Endometrial microvascular endothelial cells (primary cell): ENCODE measurements around the gene PRSS37. TPM values are rescaled to one million over a fixed set of nuclear protein-coding genes. Genes with fewer than 3 reads are reported as not detected.
"Not testable (repeated sequence)": the region's sequence is repeated elsewhere in the genome, so short reads cannot be mapped to it uniquely, and the experiment has no call there.

Source experiments
- in situ Hi-C: cut with HindIII; loops from 2 replicates; pipeline ENCODE4 v1.10.0; 2017; ENCODE audit warnings: low sequenced_read_pairs, low pct_unique_long_range_greater_than_20kb; ENCODE audit errors: inconsistent ontology term
- total RNA-seq: library from RNA; depleted of rRNA; stranded (reverse); fragments of >200 nt; gene quantifications from one replicate; pipeline ENCODE4 v1.2.3, GENCODE V29; 2015; ENCODE audit errors: inconsistent ontology term

The PRSS37 gene, protein sequence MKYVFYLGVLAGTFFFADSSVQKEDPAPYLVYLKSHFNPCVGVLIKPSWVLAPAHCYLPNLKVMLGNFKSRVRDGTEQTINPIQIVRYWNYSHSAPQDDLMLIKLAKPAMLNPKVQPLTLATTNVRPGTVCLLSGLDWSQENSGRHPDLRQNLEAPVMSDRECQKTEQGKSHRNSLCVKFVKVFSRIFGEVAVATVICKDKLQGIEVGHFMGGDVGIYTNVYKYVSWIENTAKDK
- not detected for total RNA-seq

DNA sequence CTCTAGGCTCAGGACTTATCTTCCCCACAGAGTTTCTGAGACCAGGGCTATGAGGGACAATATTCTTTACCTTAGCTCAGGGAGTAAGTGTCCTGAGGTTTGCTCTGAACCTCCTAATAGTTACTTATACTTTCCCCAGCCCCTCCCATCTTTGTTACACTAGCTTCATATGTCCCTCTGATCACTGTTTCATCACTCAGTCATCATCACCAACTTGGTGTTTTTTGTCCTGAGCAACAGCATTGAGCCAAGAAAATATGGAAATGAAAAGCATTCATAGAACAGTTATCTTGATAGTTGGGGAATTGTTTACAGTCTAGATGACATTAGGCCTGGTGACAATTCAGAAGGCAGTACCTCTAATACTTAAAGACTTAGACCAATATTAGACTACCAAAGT is at the start of gene PRSS37:
Gene PRSS37 (minus strand): TSS at position 101 of the 400 bp plus-strand sequence. CDS start 436 bp downstream, outside the sequence.
- in situ Hi-C loops = no loop called here

DNA sequence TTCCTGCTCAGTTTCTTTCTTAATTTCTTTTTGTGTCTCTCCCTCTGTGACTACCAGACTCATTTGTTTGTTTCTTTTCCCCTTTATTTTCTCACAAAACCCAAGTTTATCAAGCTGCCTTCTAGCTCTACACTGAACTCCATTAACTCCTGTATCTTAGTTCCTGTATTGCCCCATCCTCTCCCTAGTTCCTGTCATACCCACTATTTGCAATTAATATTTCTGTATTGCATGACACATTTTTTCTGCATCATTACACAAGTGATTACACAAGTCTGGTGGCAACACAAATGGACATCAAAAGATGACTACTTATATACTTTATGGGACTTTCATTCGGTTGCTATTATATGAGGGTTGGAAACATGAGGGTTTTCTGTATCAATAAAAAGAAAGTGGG is 48.0 kb upstream of the PRSS37 start:
- in situ Hi-C loops = no loop called here

DNA sequence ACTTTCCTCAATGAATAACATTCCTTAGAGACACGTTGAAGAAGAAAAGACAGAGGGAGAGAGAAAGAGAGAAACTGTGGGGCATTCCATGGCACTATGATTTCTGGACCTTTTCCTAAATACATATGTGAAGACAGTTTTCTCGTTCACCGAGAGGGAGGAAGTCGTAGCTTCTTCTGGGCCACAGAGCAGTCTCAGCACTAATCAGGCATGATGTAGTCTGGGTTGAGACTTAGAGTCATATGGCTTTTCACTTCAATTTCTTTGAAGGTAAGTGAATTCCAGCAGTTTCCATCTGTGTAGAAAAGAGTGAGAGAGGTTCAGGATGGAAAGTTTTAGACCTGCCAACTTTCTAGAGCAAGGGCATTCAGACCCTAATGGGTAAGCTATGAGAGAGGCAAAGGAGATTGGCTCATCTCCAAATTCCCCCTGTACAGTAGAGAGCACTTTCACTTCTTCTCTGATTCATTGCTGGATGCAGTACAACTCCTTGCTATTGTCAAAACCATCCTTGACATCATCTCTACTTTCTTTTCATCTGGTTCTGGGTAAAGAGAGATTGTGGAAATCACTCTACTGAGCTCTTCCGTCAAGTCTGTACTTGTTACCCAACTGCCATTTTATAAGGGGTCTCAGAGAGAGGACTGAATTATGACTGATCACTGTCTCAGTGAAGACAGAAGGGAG is 43.4 kb upstream of the PRSS37 start:
- in situ Hi-C loops = no loop called here

DNA sequence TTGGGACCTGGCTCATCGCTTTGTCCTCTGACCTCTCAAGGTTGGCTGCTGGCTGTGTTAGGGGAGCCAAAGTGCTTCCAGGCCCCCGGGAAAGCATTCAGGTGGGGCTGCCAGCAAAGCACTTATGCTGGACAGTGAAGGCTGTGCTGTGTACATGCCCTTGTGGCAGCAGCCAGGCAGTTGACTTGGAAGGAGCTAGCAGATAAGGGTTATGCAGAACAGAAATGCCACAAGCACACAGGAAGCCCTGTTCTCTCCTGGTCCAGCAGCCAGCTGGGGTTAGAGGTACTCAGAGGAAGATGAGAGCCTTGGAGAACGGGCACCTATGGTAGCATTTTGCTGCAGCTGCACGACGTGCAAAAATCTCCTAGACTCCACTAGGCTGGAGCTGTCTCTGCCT is 39.7 kb upstream of the PRSS37 start:
- in situ Hi-C loops = no loop called here

DNA sequence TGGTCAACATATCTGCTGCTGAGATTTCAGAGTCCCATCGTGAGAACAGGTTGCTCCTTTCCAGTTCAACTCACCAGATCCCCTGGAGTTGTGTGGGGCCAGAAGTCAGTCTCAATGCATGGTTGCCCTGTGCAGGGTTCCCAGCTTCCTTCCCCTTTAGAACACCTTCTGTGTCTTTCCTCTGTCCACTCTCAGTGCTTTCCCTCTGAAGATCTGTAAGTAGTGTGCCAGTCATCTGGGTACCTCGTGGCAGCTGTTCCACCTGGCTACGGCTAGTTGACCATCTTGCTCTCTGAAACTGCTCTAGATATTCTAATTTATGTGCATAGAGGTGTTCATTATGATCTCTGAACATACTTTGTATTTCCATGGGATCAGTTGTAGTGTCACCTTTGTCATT is 36.1 kb upstream of the PRSS37 start:
- in situ Hi-C loops = no loop called here

DNA sequence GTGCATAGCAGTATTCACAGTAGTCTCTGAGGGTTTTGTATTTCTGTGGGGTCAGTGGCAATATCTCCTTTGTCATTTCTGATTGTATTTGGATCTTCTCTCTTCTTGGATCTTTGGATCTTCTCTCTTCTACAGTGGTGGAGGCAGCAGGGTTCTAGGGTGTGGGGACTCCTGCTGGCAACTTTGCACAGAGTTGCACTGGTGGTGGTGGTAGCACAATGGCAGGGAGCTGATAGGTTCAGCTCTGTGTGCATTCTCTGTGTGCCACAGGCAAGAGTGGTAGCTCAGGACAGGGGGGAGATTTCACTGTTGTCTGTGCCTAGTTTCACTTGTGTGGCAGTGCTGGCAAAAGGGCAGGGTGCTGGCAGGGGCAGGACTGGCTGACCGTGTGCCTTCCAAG is 35.1 kb upstream of the PRSS37 start:
- in situ Hi-C loops = no loop called here

DNA sequence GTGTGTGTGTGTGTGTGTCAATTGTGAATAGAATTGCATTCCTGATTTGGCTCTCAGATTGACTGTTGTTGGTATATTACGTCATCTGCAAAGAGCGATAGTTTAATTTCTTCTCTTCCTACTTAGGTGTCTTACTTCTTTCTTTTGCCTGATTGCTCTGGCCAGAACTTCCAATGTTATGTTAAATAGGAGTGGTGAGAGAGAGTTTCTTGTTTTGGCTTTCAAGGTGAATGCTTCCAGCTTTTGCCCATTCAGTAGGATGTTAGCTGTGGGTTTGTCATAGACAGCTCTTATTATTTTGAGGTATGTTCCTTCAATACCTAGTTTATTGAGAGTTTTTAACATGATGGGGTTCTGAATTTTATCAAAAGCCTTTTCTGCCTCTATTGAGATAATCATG is 34.2 kb upstream of the PRSS37 start:
- in situ Hi-C loops = no loop called here

DNA sequence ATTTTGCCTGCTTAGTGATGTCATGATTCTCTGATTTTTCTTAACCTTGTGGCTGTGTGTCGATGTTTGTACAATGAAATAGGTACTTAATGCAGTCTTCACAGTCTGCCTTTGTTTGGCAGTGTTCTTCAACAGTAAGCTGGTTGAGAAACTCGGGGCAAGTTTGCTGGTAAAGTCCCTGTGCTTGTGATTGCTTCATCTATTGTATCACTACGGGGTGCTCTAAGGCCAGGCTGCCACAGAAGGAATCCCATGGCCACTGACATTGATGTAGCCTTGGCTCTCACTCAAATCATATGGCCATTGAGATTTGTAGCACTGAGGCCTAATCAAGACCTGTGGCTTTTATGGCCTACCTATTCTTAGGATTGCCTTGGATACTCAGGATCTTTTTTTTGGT is 33.5 kb upstream of the PRSS37 start:
- in situ Hi-C loops = no loop called here

DNA sequence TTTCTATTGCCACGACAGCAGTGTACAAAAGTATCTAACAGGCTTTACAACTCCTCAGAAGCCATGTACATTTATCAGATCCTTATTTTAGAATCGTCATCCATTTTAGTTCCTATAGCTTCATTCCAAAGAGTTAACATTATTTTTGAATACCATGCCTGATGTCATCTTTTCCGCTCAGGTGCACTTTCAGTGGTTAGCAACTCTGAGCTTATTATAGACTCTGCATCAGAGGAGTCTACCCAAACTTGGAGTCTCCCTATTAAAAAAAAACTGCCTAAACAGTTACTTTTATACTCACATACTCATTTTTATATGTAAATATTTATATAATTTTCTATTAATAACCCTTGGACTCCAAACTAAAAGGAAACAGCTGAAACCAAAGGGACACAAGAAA is 31.6 kb upstream of the PRSS37 start:
- in situ Hi-C loops = no loop called here

DNA sequence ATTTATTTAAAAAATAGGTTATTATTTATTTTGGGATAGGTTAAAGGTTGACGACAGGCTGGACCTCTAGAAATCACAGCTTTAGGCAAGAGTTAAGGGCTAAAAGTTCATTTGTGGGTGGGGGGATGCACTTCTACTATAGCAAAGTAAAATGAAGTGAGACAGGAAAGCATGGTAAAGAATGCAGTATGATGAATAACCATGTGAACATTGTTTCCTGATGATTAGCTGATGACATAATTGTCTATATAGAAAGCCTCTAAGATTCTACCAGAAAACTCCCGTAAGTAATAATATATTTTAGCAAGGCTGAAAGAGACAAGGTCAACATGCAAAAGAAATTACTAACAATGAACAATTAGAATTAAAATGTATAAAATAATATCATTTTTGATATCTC is 25.7 kb upstream of the PRSS37 start:
- in situ Hi-C loops = no loop called here

DNA sequence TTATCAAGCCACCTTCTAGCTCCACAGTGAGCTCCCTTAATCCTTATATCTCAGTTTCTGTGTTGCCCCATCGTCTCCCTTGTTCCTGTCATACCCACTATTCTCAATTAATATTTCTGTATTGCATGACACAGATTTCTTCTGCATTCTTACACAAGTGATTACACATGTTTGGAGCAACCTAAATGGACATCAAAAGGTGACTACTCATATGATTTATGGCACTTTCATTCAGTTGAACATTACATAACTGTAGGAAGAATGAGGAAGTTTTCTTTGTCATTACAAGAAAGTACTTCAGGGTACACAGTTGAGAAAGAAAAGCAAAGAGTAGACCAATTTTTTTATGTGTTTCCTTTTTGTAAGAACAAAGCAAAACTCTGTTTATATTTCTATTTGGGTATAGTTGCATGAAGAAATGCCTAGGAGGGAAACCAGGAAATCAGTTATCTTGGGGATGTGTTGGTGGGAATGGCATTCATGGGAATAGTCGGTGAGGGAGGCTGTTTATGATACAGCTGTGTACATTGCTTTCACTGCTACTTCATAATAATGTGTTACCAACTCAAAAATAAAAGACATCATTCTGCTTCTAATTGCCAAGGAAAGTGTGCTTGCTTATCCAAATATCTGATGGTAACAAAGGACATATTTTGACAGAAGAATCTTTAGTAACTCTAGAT is 23.6 kb upstream of the PRSS37 start:
- in situ Hi-C loops = no loop called here

DNA sequence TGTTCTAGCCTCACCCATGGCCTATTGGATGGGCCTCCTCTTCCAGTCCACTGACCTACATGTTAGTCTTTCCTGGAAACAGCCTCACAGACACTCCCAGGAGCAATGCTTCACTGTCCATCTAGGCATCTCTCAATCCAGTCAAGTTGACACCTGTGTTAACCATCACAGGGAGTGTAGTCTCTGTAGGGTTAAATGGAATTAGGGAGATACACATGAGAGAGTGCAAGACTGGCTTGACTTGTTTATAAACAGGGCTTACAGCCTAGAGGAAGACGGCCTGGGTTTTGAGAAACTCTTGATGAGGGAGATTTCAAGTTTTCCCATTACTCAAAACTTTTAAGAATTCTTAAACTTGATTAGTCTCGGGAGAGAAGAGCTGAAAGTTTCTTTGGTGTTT is 18.9 kb upstream of the PRSS37 start:
- in situ Hi-C loops = no loop called here

DNA sequence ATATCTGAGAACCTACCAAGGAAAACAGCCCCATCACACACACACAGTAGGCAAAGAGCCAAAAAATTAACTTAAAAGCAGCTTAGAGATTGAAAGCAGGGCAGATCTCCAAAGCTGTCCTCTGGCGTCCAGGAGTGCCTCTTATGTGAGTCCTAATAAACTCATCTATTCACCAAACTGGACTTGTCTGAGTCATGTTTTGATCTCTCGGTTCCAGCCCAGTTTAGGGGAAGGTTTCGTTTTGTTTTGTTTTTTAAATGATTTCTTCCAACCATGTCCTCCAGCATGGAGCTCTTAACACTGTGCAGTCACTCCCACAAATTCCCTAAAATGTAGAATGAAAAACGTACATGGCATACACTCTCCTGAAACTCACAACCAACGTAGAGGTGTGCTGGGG is 6.7 kb upstream of the PRSS37 start:
- in situ Hi-C loops = no loop called here

DNA sequence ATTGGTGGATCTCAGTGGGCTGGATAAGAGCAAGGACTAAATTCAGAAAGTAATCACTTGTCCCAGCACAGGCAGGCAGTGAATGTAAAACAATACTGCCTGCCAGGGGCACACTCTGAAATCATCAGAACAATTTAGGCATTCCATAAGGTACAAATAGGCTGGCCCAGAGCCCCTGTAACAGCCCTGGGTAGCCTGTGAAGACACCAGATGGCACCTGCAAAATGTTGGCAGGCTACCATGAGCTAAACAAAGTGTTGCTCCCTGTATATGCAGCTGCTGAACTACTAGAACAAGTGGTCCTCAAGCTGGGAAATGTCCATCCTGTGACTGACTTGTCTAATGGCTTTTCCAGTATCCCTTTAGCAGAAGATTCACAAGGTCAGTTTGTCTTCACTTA is 3.0 kb upstream of the PRSS37 start:
- in situ Hi-C loops = no loop called here

DNA sequence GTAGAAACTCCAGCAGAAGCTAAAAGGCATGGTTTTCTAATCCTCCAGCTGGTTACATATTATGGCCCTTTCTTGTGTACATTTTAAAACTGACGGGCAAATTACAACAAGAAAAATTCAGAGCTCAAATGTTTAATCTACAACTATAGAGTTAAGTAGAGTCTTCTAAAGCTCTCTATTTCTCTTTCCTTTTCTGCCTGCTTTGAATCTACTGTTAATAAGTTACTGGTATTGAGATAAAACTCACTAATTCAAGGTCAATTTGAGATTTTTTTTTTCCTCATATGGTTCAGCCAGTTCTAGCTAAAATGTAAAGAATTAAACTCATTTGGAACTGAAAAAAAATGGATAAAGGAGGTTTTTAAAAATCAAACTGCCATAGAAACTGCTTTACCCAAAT is 1.6 kb upstream of the PRSS37 start:
- in situ Hi-C loops = no loop called here

DNA sequence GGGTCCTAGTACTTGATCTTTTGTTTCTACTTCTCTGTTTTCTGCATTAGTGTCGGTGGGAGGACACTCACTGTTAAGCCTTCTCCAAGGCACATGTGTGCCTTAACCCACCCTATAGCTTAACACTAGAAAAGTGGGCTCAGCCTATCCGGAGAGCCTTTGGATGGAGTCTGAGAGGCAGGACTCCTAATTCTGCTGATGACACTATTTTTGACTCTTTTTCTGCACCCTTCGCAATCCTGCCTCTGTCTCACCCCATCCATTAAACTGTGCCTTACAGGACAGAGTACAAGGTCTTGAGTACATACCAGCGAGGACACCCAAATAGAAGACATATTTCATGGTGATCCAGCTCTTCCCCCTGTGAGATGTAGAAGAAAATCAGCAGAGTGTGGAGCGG is 577 bp downstream of the PRSS37 start:
- in situ Hi-C loops = no loop called here

DNA sequence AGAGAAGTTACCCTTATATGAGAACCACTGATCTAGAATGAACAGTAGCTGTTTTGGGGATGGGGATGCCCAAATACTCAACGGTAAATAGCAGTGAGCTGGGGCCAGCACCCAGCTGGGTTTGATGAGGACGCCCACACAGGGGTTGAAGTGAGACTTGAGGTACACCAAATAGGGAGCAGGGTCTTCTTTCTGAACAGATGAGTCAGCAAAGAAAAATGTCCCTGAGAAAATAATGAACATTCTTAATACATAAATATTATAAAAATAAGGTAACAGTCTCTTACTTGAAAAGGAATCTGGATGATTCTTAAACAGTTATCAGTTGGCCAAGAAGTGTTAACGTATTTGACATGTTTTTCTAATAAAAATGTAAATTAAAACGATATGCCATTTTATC is 2.0 kb downstream of the PRSS37 start:
- in situ Hi-C loops = no loop called here

DNA sequence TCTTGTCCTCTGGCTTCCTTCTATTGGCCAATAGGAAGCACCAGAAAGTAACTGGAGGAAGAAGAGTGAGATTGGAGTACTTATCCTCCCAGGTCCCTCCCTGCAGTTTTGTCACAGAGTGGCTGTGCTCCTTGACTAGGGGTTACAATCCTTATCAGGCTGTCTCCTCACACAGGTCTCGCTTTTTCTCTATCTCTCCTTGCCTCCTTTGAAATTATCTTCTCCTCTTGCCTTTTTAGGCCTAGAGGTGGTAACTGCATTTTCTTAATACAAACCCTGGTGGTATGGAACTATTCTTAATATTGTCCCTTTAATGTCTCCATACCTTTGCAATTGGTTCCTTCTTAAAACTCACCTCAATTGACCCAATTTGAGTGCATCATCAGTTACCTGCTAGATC is 2.7 kb downstream of the PRSS37 start:
- in situ Hi-C loops = no loop called here

DNA sequence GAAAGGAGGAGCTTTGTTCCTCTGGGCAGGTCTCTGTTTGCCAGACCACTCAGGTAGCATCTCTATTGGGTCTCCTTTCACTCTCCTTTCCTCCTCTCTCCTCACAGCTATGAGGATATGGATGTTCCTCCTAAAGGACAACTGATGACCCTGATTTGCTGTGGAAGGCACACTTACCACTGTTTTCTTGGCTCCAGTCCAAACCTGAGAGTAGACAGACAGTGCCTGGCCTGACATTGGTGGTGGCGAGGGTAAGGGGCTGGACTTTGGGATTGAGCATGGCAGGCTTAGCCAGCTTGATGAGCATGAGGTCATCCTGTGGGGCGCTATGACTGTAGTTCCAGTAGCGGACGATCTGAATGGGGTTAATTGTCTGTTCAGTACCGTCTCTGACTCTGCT is 3.6 kb downstream of the PRSS37 start:
- in situ Hi-C loops = no loop called here

DNA sequence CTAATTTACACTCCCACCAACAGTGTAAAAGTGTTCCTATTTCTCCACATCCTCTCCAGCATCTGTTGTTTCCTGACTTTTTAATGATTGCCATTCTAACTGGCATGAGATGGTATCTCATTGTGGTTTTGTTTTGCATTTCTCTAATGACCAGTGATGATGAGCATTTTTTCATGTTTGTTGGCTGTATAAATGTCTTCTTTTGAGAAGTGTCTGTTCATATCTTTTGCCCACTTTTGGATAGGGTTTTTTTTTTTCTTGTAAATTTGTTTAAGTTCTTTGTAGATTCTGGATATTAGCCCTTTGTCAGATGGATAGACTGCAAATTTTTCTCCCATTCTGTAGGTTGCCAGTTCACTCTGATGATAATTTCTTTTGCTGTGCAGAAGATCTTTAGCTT is 18.9 kb downstream of the PRSS37 start:
- in situ Hi-C loops = not testable (repeated sequence)
